OCI-LY3 (cell line): ENCODE data around the gene GPSM3.

Experiments
- H2AFZ ChIP-seq: fragments of 200-600, 300-600 bp; shearing (Covaris generic); 2 replicates; pipeline ENCODE4 v1.6.0; 2014; ENCODE audit warnings: antibody characterized with exemption, low read depth, low read length
- H3K27ac ChIP-seq: fragments of 200-600, 300-600 bp; sonication (generic); 2 replicates; pipeline ENCODE4 v1.5.1; 2014; ENCODE audit warnings: mild to moderate bottlenecking, low read length, moderate library complexity, mixed read lengths
- H3K27me3 ChIP-seq: fragments of 200-600, 300-600 bp; sonication (generic); 2 replicates; pipeline ENCODE4 v1.6.1; 2014; ENCODE audit warnings: low read depth, low read length, mixed read lengths
- H3K36me3 ChIP-seq: fragments of 200-600, 300-600 bp; sonication (generic); replicated peaks from 2 replicates; pipeline ENCODE3; 2014; ENCODE audit warnings: low read depth, low read length, mixed read lengths
- H3K4me1 ChIP-seq: fragments of 300-600, 200-600 bp; sonication (generic); 2 replicates; pipeline ENCODE4 v1.6.1; 2014; ENCODE audit warnings: low read length, mixed read lengths
- H3K4me2 ChIP-seq: fragments of 200-600, 300-600 bp; sonication (generic); 2 replicates; pipeline ENCODE4 v1.6.1; 2014; ENCODE audit warnings: low read length, mixed read lengths
- H3K4me3 ChIP-seq: fragments of 300-600, 200-600 bp; sonication (generic); 2 replicates; pipeline ENCODE4 v1.5.1; 2014; ENCODE audit warnings: antibody characterized with exemption, mild to moderate bottlenecking, low read length, moderate library complexity
- H3K79me2 ChIP-seq: fragments of 300-600, 200-600 bp; shearing (Covaris generic); 2 replicates; pipeline ENCODE4 v1.6.1; 2014; ENCODE audit warnings: mild to moderate bottlenecking, low read length, mixed read lengths
- H3K9ac ChIP-seq: fragments of 300-600, 200-600 bp; shearing (Covaris generic); 2 replicates; pipeline ENCODE4 v1.6.0; 2014; ENCODE audit warnings: mild to moderate bottlenecking, low read length, moderate library complexity
- H3K9me3 ChIP-seq: fragments of 200-600, 300-600 bp; shearing (Covaris generic); 2 replicates; pipeline ENCODE4 v1.6.1; 2014; ENCODE audit warnings: low read length, mixed read lengths; ENCODE audit not compliant: insufficient read depth
- H4K20me1 ChIP-seq: fragments of 200-600, 300-600 bp; sonication (generic); 2 replicates; pipeline ENCODE4 v1.6.1; 2016; ENCODE audit warnings: low read length, mixed read lengths; ENCODE audit not compliant: insufficient read depth
- CTCF ChIP-seq: fragments of 200-600, 300-600 bp; sonication (generic); IDR thresholded peaks from 2 replicates; pipeline ENCODE4 v1.5.1; 2014; ENCODE audit warnings: antibody characterized with exemption, low read length, low read depth
- EZH2phosphoT487 ChIP-seq: fragments of 200-600 bp; shearing (Covaris generic); IDR thresholded peaks from 2 replicates; pipeline ENCODE4 v1.6.1; 2018; ENCODE audit warnings: antibody characterized with exemption, mixed run types, low read depth

Gene GPSM3

GRCh38 chr6:32177788-32178546, 14.5 kb downstream of the GPSM3 start, which contains the start of gene RNF5:
RNF5 (plus strand) TSS chr6:32178405; CDS start chr6:32178512, 107 bp downstream.
- Histone ChIP-seq H3K36me3 (peaks cover 6% of the 10 kb centered on the region), H3K27me3 (no peaks in the 10 kb centered on the region), H3K4me2 (peak within 1 kb of the TSS; percentile 98), H2AFZ (no peak within 1 kb of the TSS; the same call in 1 of the 2 replicates), H3K9me3 (no peaks in the 10 kb centered on the region), H3K4me1 (peaks cover 22% of the 10 kb centered on the region), H3K27ac (peak within 1 kb of the TSS; percentile 90), H4K20me1 (no peaks in the 10 kb centered on the region), H3K79me2 (peaks cover 26% of the 10 kb centered on the region), H3K9ac (peak within 1 kb of the TSS; percentile 90), H3K4me3 (peak within 1 kb of the TSS; percentile 99)
- TF ChIP-seq EZH2phosphoT487 = no peak
- no peak for TF ChIP-seq CTCF

GRCh38 chr6:32177183-32177787, 15.2 kb downstream of the GPSM3 start:
- Histone ChIP-seq H3K9me3 (no peaks in the 10 kb centered on the region), H3K4me2 (peak overlapping the region; percentile 98), H3K79me2 (peaks cover 26% of the 10 kb centered on the region), H3K4me3 (peak overlapping the region; percentile 99), H3K27me3 (no peaks in the 10 kb centered on the region), H3K4me1 (peaks cover 22% of the 10 kb centered on the region), H3K9ac (peak overlapping the region; percentile 90), H3K27ac (peak overlapping the region; percentile 90), H2AFZ (no peak overlapping the region; the same call in 1 of the 2 replicates), H4K20me1 (no peaks in the 10 kb centered on the region), H3K36me3 (peaks cover under 1% of the 10 kb centered on the region)
- TF ChIP-seq CTCF (no peak), EZH2phosphoT487 (no peak)

GRCh38 chr6:32176476-32177182, 15.8 kb downstream of the GPSM3 start:
- no peak overlapping the region for H2AFZ ChIP-seq
- peak overlapping the region; percentile 90 for H3K9ac ChIP-seq
- H3K36me3 ChIP-seq = no peaks in the 10 kb centered on the region
- peak overlapping the region; percentile 90 for H3K27ac ChIP-seq
- H3K4me2 ChIP-seq = peak overlapping the region; percentile 98
- H3K9me3 ChIP-seq = no peaks in the 10 kb centered on the region
- H3K4me3 ChIP-seq = peak overlapping the region; percentile 99
- peaks cover 22% of the 10 kb centered on the region for H3K4me1 ChIP-seq
- no peaks in the 10 kb centered on the region for H4K20me1 ChIP-seq
- TF ChIP-seq CTCF = no peak
- no peak for TF ChIP-seq EZH2phosphoT487
- no peaks in the 10 kb centered on the region for H3K27me3 ChIP-seq
- peaks cover 26% of the 10 kb centered on the region for H3K79me2 ChIP-seq
